Uterus (tissue), 2 donors: ENCODE data around the gene CDIP1.

ENCODE experiments used
- POLR2A ChIP-seq, 2 donors: fragments of 450-650 bp; IDR thresholded peaks; one replicate each; pipeline ENCODE4 v1.6.1; 2016; ENCODE audit warnings: antibody characterized with exemption in 2 of 2, mild to moderate bottlenecking in 1 of 2, moderate library complexity in 1 of 2
- TF ChIP-seq, protein P1 (sequence below), 4 experiments: fragments of 200-600 bp in 2 of 4; fragments of 450-650 bp in 2 of 4; sonication (generic) in 2 of 4; IDR thresholded peaks; one replicate each; pipeline ENCODE4 v1.5.1; 2016 to 2019; ENCODE audit warnings: antibody characterized with exemption in 4 of 4, mild to moderate bottlenecking in 2 of 4, moderate library complexity in 1 of 4

DNA sequence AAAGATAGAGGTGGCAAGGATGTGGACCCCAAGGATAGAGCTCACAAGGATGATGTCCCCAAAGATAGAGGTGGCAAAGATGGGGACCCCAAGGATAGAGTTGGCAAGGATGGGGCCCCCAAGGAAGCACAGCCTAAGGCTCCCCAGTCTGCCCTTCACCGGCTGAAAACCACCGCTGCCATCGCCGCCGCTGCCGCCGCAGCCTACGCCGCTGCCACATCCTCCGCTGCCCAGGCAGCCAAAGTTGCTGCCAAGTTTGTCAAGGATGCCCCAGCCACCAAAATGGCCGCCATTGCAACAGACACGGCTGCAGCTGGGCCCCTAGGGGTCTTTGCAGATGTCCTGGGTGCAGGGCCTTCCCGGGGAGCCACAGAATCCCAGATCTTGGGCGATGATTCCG is 37.4 kb upstream of the CDIP1 start:
- TF ChIP-seq, protein P1, sequence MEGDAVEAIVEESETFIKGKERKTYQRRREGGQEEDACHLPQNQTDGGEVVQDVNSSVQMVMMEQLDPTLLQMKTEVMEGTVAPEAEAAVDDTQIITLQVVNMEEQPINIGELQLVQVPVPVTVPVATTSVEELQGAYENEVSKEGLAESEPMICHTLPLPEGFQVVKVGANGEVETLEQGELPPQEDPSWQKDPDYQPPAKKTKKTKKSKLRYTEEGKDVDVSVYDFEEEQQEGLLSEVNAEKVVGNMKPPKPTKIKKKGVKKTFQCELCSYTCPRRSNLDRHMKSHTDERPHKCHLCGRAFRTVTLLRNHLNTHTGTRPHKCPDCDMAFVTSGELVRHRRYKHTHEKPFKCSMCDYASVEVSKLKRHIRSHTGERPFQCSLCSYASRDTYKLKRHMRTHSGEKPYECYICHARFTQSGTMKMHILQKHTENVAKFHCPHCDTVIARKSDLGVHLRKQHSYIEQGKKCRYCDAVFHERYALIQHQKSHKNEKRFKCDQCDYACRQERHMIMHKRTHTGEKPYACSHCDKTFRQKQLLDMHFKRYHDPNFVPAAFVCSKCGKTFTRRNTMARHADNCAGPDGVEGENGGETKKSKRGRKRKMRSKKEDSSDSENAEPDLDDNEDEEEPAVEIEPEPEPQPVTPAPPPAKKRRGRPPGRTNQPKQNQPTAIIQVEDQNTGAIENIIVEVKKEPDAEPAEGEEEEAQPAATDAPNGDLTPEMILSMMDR (IDR thresholded peaks at IDR 0.05): no peak
- no peak for TF ChIP-seq POLR2A (IDR thresholded peaks at IDR 0.05)
